ENCODE data around the gene KDM4C. TPM values are rescaled to one million over a fixed set of nuclear protein-coding genes. Genes with fewer than 3 reads are reported as not detected.

The KDM4C gene
- total and polyA plus RNA-seq, 2 of the 4 experiments (the other 2 are of a cell fraction), result 11.8 to 23.8 TPM

DNA sequence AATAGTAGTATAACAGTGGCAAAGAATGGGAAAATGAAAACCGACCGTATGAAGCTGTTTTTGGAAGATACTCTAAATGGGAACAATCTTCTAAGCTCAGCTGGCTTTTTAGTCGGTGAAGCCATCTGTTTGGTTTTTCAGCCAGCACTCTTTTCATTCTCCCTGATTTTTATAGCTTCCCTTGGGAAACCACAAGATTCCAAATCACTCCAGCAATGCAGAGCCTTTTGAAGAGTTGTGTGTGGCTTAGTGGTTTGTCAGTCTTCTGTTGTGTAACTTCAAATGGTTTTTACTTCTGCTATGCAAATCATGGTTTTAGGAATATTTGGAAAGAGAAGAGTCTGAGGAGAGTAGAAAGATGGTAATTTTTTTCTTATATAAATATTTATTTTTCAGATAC, 180.7 kb downstream of the KDM4C start:
- intact Hi-C loops (cut with micrococcal nuclease) (no loop called here), dilution Hi-C loops (cut with HindIII; ENCODE audit: low sequenced_read_pairs, unreplicated experiment) (no loop called here), in situ Hi-C loops (cut with MboI; ENCODE audit: low sequenced_read_pairs) (no loop called here)
- H3K4me3 ChIP-seq (ENCODE audit: insufficient read depth, low read depth, low read length), result no peak overlapping the region
- no peak overlapping the region for H3K56ac ChIP-seq (ENCODE audit: extremely low read depth, insufficient read depth, low read length)
- H3K4ac ChIP-seq (ENCODE audit: low read depth, low read length), result no peak overlapping the region
- no peaks in the 10 kb centered on the region for H3K27me3 ChIP-seq (ENCODE audit: control insufficient read depth, insufficient read depth, low read length)
- no peak overlapping the region for H3K27ac ChIP-seq (ENCODE audit: insufficient read depth, low read length)
- H2BK15ac ChIP-seq (ENCODE audit: low read depth, low read length), result no peak overlapping the region
- TF ChIP-seq SMC3 (IDR thresholded peaks at IDR 0.05; ENCODE audit: low read depth, low read length), result no peak
- TF ChIP-seq CEBPB (IDR thresholded peaks at IDR 0.05; ENCODE audit: low read depth, low read length), result peak; percentile 89
- TF ChIP-seq MAFK (IDR thresholded peaks at IDR 0.05; ENCODE audit: low read depth, low read length), result no peak
- TF ChIP-seq RCOR1 (IDR thresholded peaks at IDR 0.05; ENCODE audit: insufficient replicate concordance, low read length), result peak; percentile 14
- no peak for TF ChIP-seq POLR2A (IDR thresholded peaks at IDR 0.05; ENCODE audit: low read depth, low read length)
- no peak overlapping the region for H3K23ac ChIP-seq (ENCODE audit: low read depth, low read length)
- H3K4me2 ChIP-seq (ENCODE audit: low read depth, low read length), result peak overlapping the region; percentile 89; the same call in 1 of the 2 replicates
- ATAC-seq (ENCODE audit: low read depth), result peak; percentile 94
- DNase-seq, result peak; percentile 95
- no peak overlapping the region for H3K18ac ChIP-seq (ENCODE audit: low read depth, low read length)
- no CpG with 5 or more reads among the region's 3 CpGs for WGBS, 2 experiments (ENCODE audit: extremely low coverage in 2 of 2, insufficient read length in 1 of 2)
- no peaks in the 10 kb centered on the region; the same call in 1 of the 2 replicates for H3K9me1 ChIP-seq (ENCODE audit: insufficient read depth, low read length)
- H2BK5ac ChIP-seq (ENCODE audit: low read depth, low read length, poor library complexity, severe bottlenecking), result peak overlapping the region; percentile 72
- CTCF ChIA-PET, result interaction anchor here (1.0 to 1.4 kb wide), 2 partner anchors 20 to 27 kb away, joined by 3 to 4 read pairs; no protein-coding TSS in a partner anchor
- H3K9me3 ChIP-seq (ENCODE audit: control insufficient read depth, insufficient read depth, low read length), result no peaks in the 10 kb centered on the region
- H3K14ac ChIP-seq (replicated peaks; ENCODE audit: low read depth, low read length), result no peak overlapping the region
- no peak overlapping the region for H2AK5ac ChIP-seq (ENCODE audit: low read depth, low read length)
- no peak overlapping the region for H2AFZ ChIP-seq (replicated peaks; ENCODE audit: low read length, poor library complexity)
- H4K20me1 ChIP-seq (ENCODE audit: insufficient read depth, low read length), result peaks cover 4% of the 10 kb centered on the region; the same call in 1 of the 2 replicates
- H4K91ac ChIP-seq (ENCODE audit: insufficient read depth, low read depth, low read length), result no peak overlapping the region
- peaks cover 6% of the 10 kb centered on the region for H3K4me1 ChIP-seq (ENCODE audit: control insufficient read depth, insufficient read depth, low read length)
- no peak overlapping the region for H3K9ac ChIP-seq (ENCODE audit: low read depth, low read length)
- 0 out of 4 replicates have a peak overlapping the region, but pooled peaks of 1 of the 2 experiments have one; percentile 25 for H4K8ac ChIP-seq (ENCODE audit: low read depth in 2 of 2, low read length in 2 of 2)
- peak overlapping the region; percentile 44; the same call in 1 of the 2 replicates for H2BK20ac ChIP-seq (ENCODE audit: low read depth, low read length)
- POLR2A ChIA-PET (ENCODE audit: unreplicated experiment), result interaction anchor here (0.6 kb wide), 1 partner anchor 16 kb away, joined by 3 read pairs; no protein-coding TSS in a partner anchor
- H2AK9ac ChIP-seq (replicated peaks; ENCODE audit: low read depth, low read length, poor library complexity), result no peak overlapping the region
- H4K5ac ChIP-seq (ENCODE audit: low read depth, low read length), result no peak overlapping the region
- H2BK120ac ChIP-seq (ENCODE audit: low read depth, low read length), result no peak overlapping the region; the same call in 1 of the 2 replicates
- no TSS peak for BruUV-seq (replicated peaks)
- no peaks in the 10 kb centered on the region; a peak in 1 of 4 replicates for H3K79me1 ChIP-seq (ENCODE audit: low read depth in 1 of 2, low read length in 2 of 2)
- H3K36me3 ChIP-seq (ENCODE audit: control insufficient read depth, insufficient read depth, low read length), result no peaks in the 10 kb centered on the region
